Astrocyte (in vitro differentiated cells and primary cell): Measurements from ENCODE around the gene CEACAM16. TPM values are rescaled to one million over a fixed set of nuclear protein-coding genes. Genes with fewer than 3 reads are reported as not detected.
"Not testable (repeated sequence)": the region's sequence is repeated elsewhere in the genome, so short reads cannot be mapped to it uniquely, and the experiment has no call there.

Source experiments
- DNase-seq: peaks from one replicate; pipeline ENCODE4 v3.0.0-alpha.2; 2010; ENCODE audit warnings: low read depth
- FAIRE-seq: peaks from 2 replicates; lab custom pipeline; 2011; peaks lifted over from hg19 to GRCh38; lab: Jason Lieb, UNC
- H2AFZ ChIP-seq: 2 replicates; pipeline ENCODE4 v1.6.0; 2012; ENCODE audit warnings: low read depth, low read length, inconsistent platforms
- H3K27ac ChIP-seq: 2 replicates; pipeline ENCODE4 v1.5.1; 2011; ENCODE audit warnings: low read depth, low read length, inconsistent platforms
- H3K27me3 ChIP-seq: 2 replicates; pipeline ENCODE4 v1.6.0; 2011; ENCODE audit warnings: low read length, inconsistent platforms; ENCODE audit not compliant: insufficient read depth
- H3K36me3 ChIP-seq: 2 replicates; pipeline ENCODE4 v1.5.1; 2011; ENCODE audit warnings: low read length, inconsistent platforms; ENCODE audit not compliant: insufficient read depth
- H3K4me1 ChIP-seq: 2 replicates; pipeline ENCODE4 v1.5.1; 2011; ENCODE audit warnings: low read length, inconsistent platforms; ENCODE audit not compliant: insufficient read depth
- H3K4me2 ChIP-seq: 2 replicates; pipeline ENCODE4 v1.6.0; 2012; ENCODE audit warnings: low read length, inconsistent platforms
- H3K4me3 ChIP-seq: 2 replicates; pipeline ENCODE4 v1.5.1; 2011; ENCODE audit warnings: low read depth, mild to moderate bottlenecking, low read length, inconsistent platforms; ENCODE audit not compliant: insufficient read depth
- H3K79me2 ChIP-seq: 2 replicates; pipeline ENCODE4 v1.6.0; 2012; ENCODE audit warnings: mild to moderate bottlenecking, low read length, inconsistent platforms; ENCODE audit not compliant: insufficient read depth
- H3K9ac ChIP-seq: 2 replicates; pipeline ENCODE4 v1.6.0; 2012; ENCODE audit warnings: mild to moderate bottlenecking, low read length, inconsistent platforms
- H3K9me3 ChIP-seq: 2 replicates; pipeline ENCODE4 v1.5.1; 2012; ENCODE audit warnings: low read depth, mild to moderate bottlenecking, low read length, inconsistent platforms; ENCODE audit not compliant: insufficient read depth
- H4K20me1 ChIP-seq: 2 replicates; pipeline ENCODE4 v1.6.0; 2012; ENCODE audit warnings: low read length, inconsistent platforms; ENCODE audit not compliant: insufficient read depth
- H3K27ac Mint-ChIP-seq: one replicate; pipeline ENCODE4 v1.8.0; 2021; ENCODE audit warnings: mild to moderate bottlenecking, mixed read lengths; ENCODE audit not compliant: unreplicated experiment
- H3K27me3 Mint-ChIP-seq: one replicate; pipeline ENCODE4 v1.8.0; 2021; ENCODE audit warnings: low read depth, mixed read lengths; ENCODE audit not compliant: unreplicated experiment
- H3K36me3 Mint-ChIP-seq: one replicate; pipeline ENCODE4 v1.8.0; 2021; ENCODE audit warnings: low read depth, mixed read lengths; ENCODE audit not compliant: unreplicated experiment
- H3K4me1 Mint-ChIP-seq: one replicate; pipeline ENCODE4 v1.8.0; 2021; ENCODE audit warnings: low read depth, mixed read lengths; ENCODE audit not compliant: unreplicated experiment
- H3K4me3 Mint-ChIP-seq: one replicate; pipeline ENCODE4 v1.8.0; 2021; ENCODE audit warnings: mild to moderate bottlenecking, moderate library complexity, mixed read lengths; ENCODE audit not compliant: unreplicated experiment
- H3K9me3 Mint-ChIP-seq: one replicate; pipeline ENCODE4 v1.8.0; 2021; ENCODE audit warnings: mild to moderate bottlenecking, mixed read lengths; ENCODE audit not compliant: unreplicated experiment
- EZH2 ChIP-seq: IDR thresholded peaks from 2 replicates; pipeline ENCODE4 v1.6.1; 2012; ENCODE audit warnings: mild to moderate bottlenecking, low read length, inconsistent platforms; ENCODE audit not compliant: insufficient read depth
- total RNA-seq: library from RNA; stranded (reverse); gene quantifications from 2 replicates; pipeline ENCODE4 v1.2.1, GENCODE V29; 2021
- TF ChIP-seq, protein P1 (sequence below): IDR thresholded peaks from 2 replicates; pipeline ENCODE4 v1.5.1; 2011; ENCODE audit warnings: low read depth, mild to moderate bottlenecking, inconsistent platforms, low read length, moderate library complexity; ENCODE audit not compliant: insufficient read depth

The CEACAM16 gene
- total RNA-seq, 1 donor from 2014 or later = 0.14 TPM

DNA sequence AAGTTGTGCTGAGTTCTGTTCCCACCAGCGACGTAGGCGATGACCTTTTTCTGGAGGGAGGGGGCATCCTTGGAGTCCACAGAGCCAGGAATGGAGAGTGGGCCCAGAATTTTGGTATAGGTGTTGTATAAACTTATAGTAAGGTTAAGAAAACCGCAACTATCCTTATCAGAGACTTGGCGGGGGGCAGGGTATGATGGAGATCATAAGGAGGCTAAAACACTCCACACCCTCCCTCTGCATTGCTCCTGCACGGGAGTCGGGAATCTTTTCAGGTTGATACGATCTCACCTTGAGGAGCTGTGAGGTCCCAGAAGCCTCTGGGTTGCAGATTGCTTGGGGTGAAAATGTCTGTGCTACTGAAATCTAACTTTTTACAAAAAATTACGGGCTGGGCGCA, 34.0 kb upstream of the CEACAM16 start:
- Mint-ChIP-seq H3K36me3 (peaks cover 17% of the 10 kb centered on the region), H3K27ac (no peak overlapping the region), H3K4me1 (no peaks in the 10 kb centered on the region), H3K9me3 (no peaks in the 10 kb centered on the region), H3K27me3 (no peaks in the 10 kb centered on the region), H3K4me3 (no peak overlapping the region)
- TF ChIP-seq, protein P1, sequence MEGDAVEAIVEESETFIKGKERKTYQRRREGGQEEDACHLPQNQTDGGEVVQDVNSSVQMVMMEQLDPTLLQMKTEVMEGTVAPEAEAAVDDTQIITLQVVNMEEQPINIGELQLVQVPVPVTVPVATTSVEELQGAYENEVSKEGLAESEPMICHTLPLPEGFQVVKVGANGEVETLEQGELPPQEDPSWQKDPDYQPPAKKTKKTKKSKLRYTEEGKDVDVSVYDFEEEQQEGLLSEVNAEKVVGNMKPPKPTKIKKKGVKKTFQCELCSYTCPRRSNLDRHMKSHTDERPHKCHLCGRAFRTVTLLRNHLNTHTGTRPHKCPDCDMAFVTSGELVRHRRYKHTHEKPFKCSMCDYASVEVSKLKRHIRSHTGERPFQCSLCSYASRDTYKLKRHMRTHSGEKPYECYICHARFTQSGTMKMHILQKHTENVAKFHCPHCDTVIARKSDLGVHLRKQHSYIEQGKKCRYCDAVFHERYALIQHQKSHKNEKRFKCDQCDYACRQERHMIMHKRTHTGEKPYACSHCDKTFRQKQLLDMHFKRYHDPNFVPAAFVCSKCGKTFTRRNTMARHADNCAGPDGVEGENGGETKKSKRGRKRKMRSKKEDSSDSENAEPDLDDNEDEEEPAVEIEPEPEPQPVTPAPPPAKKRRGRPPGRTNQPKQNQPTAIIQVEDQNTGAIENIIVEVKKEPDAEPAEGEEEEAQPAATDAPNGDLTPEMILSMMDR = no peak
- no peak for TF ChIP-seq EZH2
- Histone ChIP-seq H3K27me3 (no peaks in the 10 kb centered on the region), H2AFZ (no peak overlapping the region), H3K9ac (no peak overlapping the region), H3K27ac (no peak overlapping the region), H4K20me1 (peaks cover 8% of the 10 kb centered on the region), H3K4me2 (no peak overlapping the region), H3K36me3 (peaks cover 28% of the 10 kb centered on the region), H3K9me3 (no peaks in the 10 kb centered on the region), H3K4me1 (no peaks in the 10 kb centered on the region), H3K4me3 (no peak overlapping the region), H3K79me2 (no peaks in the 10 kb centered on the region)
- no peak for FAIRE-seq
- no peak for DNase-seq

DNA sequence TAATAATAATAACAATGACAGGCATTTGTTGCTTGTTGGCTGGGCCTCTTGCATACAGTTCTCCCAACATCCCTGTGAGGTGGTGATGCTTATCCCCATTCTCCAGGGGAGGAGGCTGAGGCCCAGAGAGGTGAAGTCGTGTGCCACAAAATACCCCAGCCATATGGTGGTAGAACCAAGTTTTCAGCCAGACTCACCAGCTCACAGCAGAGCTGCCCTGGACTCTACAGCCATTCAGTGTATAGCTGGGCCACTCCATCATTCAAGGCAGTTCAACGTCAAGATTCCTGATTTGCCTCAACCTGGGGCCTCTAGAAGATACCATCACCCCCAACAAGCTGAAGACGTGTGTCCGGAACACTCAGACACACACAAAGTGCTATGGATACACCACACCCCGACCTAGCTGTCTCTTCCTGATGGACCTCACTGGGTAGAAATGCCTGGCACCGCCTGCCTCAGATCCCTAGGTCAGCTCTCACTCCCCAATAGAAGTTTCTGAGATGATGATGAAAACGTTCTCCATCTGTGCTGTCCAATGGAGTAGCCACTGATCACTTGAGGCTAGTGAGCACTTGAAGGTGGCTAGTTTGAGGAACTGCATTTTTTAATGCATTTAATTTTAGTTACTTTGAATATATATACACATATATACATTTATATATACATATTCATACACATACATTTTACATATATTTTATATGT, 31.9 kb upstream of the CEACAM16 start:
- peaks cover 8% of the 10 kb centered on the region for H4K20me1 ChIP-seq
- no peak overlapping the region for H3K27ac ChIP-seq
- H3K27me3 Mint-ChIP-seq = no peaks in the 10 kb centered on the region
- DNase-seq = no peak
- H3K27ac Mint-ChIP-seq = no peak overlapping the region
- H3K36me3 ChIP-seq = peaks cover 12% of the 10 kb centered on the region
- TF ChIP-seq, protein P1 = no peak
- TF ChIP-seq EZH2 = no peak
- no peak overlapping the region for H2AFZ ChIP-seq
- peaks cover 12% of the 10 kb centered on the region for H3K36me3 Mint-ChIP-seq
- H3K4me1 ChIP-seq = no peaks in the 10 kb centered on the region
- no peak overlapping the region for H3K4me3 ChIP-seq
- H3K27me3 ChIP-seq = no peaks in the 10 kb centered on the region
- H3K9ac ChIP-seq = no peak overlapping the region
- no peak for FAIRE-seq
- H3K79me2 ChIP-seq = no peaks in the 10 kb centered on the region
- H3K4me2 ChIP-seq = no peak overlapping the region
- no peaks in the 10 kb centered on the region for H3K9me3 ChIP-seq
- no peak overlapping the region for H3K4me3 Mint-ChIP-seq
- no peaks in the 10 kb centered on the region for H3K9me3 Mint-ChIP-seq
- H3K4me1 Mint-ChIP-seq = no peaks in the 10 kb centered on the region

DNA sequence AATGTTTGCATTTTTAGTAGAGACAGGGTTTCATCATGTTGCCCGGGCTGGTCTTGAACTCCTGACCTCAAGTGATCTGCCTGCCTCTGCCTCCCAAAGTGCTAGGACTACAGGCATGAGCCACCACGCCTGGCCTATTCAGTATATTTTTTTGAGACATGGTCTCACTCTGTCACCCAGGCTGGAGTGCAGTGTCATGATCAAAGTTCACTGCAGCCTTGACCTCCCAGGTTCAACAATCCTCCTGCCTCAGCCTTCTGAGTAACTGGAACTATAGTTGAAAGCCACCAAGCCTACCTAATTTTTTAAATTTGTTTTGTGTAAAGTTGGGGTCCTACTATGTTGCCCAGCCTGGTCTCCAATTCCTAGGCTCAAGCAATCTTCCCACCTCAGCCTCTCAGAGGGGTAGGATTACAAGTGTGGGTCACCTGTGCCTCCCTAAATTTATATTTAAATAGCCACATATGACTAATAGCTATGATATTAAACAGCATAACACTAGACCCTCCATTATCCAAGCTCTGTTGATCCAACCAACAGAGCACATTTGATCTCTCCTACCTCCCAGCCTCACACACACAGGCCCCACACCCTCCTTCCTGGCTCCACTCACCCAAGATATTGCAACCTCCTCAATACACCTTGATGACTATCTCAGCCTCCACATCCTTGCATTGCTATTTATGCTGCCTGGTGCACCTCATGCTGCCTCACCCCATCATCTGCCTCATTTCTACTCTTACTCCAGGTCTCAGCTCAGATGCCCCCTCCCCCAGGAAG, 29.8 kb upstream of the CEACAM16 start:
- no peaks in the 10 kb centered on the region for H3K27me3 Mint-ChIP-seq
- DNase-seq (no peak), FAIRE-seq (no peak)
- H3K4me3 Mint-ChIP-seq = no peak overlapping the region
- H3K4me1 Mint-ChIP-seq = no peaks in the 10 kb centered on the region
- Histone ChIP-seq H3K4me1 (no peaks in the 10 kb centered on the region), H3K27me3 (no peaks in the 10 kb centered on the region), H2AFZ (no peak overlapping the region), H3K9ac (no peak overlapping the region), H3K4me2 (no peak overlapping the region), H3K9me3 (no peaks in the 10 kb centered on the region), H3K27ac (no peak overlapping the region), H4K20me1 (no peaks in the 10 kb centered on the region), H3K36me3 (peaks cover 6% of the 10 kb centered on the region), H3K79me2 (no peaks in the 10 kb centered on the region), H3K4me3 (no peak overlapping the region)
- TF ChIP-seq, protein P1 = no peak
- TF ChIP-seq EZH2 = no peak
- H3K36me3 Mint-ChIP-seq = peaks cover 3% of the 10 kb centered on the region
- no peak overlapping the region for H3K27ac Mint-ChIP-seq
- no peaks in the 10 kb centered on the region for H3K9me3 Mint-ChIP-seq

DNA sequence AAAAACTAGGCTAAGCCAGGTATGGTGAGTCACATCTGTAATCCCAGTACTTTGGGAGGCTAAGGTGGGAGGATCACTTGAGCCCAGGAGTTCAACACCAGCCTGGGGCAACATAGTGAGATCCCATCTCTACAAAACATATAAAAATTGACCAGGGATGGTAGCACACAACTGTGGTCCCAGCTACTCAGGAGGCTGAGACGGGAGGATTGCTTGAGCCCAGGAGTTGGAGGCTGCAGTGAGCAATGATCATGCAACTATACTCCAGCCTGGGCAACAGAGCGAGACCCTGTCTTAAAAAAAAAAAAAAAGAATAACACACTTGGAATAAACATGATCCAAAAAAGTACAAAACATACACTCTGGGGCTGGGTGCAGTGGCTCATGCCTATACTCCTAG, 28.9 kb upstream of the CEACAM16 start:
- H3K4me2 ChIP-seq, H3K4me3 Mint-ChIP-seq, H3K27ac ChIP-seq, H3K4me1 Mint-ChIP-seq, H3K9me3 Mint-ChIP-seq, H3K36me3 Mint-ChIP-seq, H3K4me3 ChIP-seq, H3K79me2 ChIP-seq, DNase-seq, H4K20me1 ChIP-seq, H3K4me1 ChIP-seq, H2AFZ ChIP-seq, H3K27ac Mint-ChIP-seq, H3K27me3 Mint-ChIP-seq, H3K27me3 ChIP-seq, FAIRE-seq, H3K9ac ChIP-seq, H3K9me3 ChIP-seq, H3K36me3 ChIP-seq: not testable (repeated sequence)
